Left kidney (tissue), 2 donors: ENCODE data around the gene EPHB1. TPM values are rescaled to one million over a fixed set of nuclear protein-coding genes. Genes with fewer than 3 reads are reported as not detected.
"Not testable (repeated sequence)": the region's sequence is repeated elsewhere in the genome, so short reads cannot be mapped to it uniquely, and the experiment has no call there.

Experiments used
- DNase-seq: peaks from one replicate; pipeline ENCODE4 v3.0.0-alpha.2; 2013
- polyA plus RNA-seq: library from polyadenylated mRNA; unstranded; fragments of 120-200 nt; gene quantifications from one replicate; pipeline ENCODE4 v1.2.1, GENCODE V29; 2013; ENCODE audit not compliant: insufficient read length

The EPHB1 gene
- polyA plus RNA-seq, 1 donor, result 5.9 TPM

DNA sequence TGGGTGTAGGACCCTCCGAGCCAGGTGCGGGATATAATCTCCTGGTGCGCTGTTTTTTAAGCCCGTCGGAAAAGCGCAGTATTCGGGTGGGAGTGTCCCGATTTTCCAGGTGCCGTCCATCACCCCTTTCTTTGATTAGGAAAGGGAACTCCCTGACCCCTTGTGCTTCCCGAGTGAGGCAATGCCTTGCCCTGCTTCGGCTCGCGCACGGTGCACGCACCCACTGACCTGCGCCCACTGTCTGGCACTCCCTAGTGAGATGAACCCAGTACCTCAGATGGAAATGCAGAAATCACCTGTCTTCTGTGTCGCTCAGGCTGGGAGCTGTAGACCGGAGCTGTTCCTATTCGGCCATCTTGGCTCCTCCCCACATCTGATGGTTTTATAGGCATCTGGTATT, 210.6 kb downstream of the EPHB1 start:
- not testable (repeated sequence) for DNase-seq

DNA sequence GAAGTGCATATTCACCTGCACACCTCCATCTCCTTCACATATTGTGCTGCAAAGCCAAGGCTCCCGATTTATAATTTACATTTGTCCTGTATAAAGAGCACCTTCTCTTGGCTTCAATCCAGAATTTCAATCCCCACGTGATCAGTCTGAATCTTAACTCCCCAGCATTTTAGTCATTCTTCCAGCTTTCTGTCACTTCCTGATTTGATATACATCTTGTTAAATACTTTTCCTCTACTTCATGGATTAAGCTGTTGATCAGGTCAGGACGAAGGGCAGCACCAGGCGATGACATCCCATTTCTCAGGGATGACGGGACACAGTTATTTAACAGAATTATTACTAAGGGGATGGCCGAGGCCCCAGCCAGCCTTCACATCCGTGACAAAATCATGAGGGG, 212.5 kb downstream of the EPHB1 start:
- peak; percentile 25 for DNase-seq

DNA sequence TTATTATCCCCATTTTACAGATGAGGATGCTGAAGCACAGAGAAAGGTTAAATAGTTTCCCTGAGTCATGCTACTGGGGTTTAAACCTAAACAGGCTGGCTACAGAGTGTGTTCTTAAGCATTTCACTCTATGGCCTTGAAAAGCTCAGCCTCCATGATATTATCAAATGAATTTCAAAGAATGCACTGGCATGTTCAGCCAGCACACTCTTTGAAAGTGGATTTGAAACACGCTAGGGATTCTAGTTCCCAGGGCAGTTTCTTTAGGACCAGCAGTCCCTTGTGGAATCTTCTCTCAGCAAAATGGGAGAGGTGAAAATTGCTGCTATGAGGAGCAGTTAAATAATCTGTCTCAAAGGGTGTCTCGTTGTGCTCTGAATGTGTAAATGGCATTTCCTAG, 213.3 kb downstream of the EPHB1 start:
- no peak for DNase-seq

DNA sequence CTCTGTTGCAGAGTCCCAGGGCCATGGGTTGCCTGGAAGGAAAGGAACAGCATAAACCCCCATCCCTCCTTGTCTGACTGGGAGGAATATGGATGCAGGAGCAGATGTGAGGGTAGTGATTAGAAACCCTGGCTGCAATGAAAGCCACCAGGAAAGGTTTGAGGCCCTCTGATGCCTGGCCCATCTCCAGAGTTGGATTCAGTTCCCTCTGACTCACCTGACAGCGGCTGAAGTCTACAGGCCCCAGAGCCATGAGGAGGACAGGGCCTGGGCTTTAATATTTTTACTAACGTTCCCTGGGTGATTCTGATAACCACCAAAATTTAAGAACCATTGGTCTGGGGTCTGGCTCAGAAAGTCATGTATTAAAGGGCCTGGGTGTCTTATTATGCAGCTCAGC, 214.0 kb downstream of the EPHB1 start:
- no peak for DNase-seq

DNA sequence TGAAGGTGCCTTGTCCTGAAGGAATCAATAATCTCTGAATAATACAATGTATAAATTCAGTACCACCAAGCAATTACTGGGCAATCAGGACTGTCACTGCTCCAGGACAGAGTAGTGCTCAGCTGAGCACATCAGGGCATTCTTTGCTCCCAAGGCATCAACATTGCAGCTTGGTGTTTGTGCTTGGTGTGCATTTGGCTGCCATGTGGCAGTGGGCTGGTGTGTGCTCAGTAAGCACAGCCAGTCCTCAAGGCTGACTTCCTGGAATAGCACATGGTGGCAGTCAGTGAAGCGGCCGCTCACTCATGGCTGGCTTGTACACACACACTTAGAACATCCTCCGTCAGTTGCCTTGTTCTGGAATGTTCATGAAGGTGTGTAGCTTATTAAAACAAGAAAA, 217.0 kb downstream of the EPHB1 start:
- no peak for DNase-seq

DNA sequence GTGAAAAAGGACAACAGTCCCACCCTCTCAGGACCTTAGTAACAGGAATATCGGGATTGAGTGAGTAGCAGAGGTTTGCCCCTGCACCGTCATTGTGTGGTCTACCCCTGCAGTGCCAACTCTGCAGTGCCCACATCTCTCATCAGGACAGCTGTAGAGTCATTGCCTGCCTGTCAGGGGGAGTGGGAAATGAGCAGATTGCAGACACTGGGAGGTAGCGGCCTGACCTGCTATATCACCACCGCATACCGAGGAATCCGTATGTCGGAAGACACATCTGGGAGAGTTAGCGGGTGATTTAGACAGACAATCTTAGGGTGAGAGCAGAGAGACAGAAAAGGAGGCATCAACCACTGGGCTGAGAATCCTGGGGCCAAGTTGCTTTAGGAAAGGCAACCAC, 218.1 kb downstream of the EPHB1 start:
- DNase-seq, result no peak

DNA sequence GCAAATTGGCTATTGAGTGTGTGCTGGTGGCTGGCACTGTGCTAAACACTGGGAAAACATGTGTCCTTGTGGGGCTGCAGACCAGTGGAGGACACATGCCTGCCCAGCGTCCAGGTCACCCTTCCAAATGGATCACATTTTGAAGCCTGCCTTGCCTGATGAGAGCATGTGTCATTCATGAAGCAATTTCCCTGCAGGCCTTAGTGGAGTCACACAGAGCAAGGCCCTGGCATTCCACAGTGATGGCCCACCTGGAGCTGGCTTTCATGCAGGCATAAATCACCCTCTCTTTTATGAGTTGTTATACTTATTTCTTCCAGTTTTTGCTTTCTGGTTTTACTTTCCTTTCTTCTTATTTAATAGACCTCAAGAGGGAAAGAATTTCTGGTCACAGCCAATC, 219.5 kb downstream of the EPHB1 start:
- no peak for DNase-seq

DNA sequence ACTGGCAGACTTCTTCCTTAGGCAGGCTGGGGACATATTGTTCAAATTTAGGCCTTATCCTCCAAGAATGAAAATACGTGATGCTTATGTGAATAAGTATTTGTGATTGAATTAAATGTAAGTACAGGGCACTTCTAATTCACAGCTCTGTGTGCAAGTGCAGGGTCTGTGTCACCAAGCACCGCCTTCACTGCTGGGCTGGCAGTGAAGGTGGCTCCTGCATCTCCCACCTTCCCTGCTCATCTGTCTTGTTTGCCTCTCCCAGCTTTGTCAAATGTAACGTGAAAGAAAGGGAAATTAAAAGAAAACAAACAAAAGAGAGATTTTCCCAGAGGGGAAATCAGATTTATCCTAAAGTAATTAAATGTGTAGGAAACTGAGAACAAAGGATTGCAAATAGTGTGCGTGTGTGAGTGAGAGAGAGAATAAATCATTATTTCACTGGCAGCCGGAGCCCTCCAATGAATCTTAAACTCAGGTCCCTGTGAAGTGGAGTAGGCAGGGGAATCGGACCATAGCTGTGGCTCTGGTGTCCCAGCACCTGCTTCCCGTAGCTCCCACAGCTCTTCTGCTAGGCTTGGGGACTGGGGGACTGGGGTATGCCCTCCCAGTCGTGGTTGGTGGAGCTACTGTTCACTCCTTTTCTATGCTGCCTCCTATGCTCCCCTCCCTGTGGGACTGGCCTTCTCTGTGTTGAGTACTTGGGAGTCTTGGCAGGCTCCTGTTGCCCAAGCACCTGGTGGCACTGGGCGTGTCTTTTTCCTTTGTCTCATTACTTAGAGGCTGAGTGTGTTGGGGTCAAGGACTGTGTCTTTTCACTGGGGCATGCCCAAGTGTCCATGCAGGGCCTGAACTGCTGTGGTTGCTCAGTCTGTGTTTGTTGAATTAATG, 222.2 kb downstream of the EPHB1 start:
- peak; percentile 32 for DNase-seq

DNA sequence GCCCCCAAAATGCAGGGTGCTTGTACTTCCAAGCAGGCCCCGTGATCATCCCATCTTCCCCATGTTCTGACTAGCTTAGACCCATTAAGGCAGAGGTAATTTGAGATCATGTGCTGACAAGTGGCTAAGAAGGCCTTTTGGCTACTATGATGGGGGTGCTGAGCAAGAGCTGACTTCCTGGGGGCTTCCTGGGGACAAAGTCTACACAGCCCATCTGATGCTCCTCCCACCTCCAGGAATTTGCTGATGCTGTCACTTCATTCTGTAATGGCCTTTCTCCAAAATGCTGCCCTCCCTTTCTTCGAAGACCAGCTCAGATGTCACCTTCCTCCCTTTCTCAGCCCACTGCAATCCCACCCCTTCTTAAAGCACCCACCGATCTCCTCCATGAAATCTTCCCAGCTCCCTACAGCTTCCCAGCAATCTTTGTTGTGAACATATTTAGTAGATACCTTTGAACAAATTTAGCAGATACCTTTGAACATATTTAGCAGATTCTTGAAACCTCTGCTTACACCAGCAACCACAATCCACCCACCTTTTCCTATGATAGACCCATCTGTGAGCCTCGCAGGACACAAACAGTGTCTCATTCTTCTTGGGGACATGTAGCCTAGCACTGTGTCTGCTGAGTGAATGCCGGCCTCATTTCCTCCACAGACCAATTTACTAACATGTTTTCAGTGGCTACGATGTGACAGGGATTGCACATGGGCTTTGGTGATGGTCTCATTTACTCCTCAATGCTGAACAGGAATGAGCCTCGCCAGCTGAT, 223.3 kb downstream of the EPHB1 start:
- DNase-seq, result no peak

DNA sequence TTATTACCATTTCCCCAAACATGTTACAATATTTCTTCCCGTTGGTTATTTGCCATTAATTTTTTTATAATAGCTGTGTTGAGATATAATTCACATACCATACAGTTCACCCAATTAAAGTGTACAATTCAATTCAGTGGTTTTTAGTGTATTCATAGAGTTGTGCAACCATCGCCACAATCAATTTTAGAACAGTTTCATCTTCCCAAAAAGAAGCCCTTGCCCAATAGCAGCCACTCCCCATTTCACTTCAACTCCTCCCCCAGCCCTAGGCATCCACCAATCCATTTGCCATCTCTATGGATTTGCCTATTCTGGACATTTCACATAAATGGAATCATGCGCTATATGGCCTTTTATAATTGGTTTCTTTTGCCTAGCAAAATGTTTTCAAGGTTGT, 225.1 kb downstream of the EPHB1 start:
- no peak for DNase-seq

DNA sequence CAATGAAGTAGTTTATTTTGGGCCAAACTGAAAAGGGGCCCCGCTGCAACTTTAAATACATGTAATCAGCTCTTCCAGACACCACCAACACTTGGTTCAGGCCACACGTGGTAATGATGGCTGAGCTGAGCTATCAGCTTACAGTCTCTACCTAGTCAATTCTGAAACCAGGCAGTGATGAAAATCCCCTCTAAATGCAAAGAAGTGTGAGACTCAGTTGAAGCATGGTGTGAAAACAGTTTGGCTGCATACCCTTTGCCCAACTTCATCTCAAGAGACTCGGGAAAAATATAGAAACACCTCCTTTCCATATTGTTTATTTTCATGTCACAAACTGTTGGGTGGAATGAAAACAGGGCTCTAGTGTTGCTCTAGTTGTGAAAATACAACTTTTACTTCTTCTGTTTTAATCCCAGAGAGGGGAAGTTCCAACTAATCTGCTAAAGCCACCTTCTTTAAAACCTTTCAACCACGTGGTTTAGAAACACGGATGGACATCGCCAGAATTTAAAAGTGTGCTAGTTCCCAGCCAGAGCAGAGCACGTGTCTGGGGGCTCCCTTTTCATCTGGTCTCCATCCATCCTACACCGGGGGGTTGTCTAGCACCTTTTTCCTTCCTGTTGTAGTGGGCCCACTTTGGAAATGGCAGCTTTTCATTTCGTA, 229.1 kb downstream of the EPHB1 start:
- no peak for DNase-seq

DNA sequence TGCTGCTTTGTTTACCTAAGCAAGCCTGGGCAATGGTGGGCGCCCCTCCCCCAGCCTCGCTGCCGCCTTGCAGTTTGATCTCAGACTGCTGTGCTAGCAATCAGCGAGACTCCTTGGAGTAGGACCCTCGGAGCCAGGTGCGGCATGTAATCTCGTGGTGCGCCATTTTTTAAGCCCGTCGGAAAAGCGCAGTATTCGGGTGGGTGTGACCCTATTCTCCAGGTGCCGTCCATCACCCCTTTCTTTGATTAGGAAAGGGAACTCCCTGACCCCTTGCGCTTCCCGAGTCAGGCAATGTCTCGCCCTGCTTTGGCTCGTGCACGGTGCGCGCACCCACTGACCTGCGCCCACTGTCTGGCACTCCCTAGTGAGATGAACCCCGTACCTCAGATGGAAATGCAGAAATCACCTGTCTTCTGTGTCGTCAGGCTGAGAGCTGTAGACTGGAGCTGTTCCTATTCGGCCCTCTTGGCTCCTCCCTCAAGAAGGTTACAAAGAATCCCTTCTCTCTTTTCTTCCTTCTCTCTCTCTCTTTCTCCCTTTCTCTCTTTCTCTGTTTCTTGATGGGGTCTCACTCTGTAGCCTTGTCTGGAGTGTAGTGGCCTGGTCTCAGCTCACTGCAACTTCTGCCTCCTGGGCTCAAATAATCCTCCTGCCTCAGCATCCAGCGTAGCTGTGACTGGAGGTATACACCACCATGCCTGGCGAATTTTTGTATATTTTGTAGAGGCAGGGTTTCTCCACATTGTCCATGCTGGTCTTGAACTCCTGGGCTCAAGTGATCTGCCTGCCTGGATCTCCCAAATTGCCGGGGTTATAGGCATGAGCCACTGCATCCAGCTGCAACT, 235.9 kb downstream of the EPHB1 start:
- DNase-seq, result not testable (repeated sequence)

DNA sequence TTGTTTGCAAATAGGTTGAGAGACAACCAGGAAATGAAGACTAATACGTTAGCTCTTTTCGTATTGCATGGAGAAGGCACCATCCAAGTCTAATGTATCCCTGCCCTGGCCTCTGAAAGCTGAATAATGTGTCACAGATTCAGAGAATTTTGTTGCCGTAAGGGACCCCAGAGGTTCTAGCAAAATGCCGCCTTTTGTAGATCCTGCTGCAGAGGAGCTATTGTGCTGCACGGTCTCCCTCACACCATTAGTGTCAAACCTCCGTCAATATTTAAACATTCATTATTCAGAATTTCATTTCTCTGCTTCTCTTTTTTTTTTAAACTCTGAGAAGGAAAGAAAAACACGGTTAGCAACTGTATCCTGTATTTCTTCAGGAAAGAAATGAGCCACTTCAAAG, 238.7 kb downstream of the EPHB1 start:
- no peak for DNase-seq

DNA sequence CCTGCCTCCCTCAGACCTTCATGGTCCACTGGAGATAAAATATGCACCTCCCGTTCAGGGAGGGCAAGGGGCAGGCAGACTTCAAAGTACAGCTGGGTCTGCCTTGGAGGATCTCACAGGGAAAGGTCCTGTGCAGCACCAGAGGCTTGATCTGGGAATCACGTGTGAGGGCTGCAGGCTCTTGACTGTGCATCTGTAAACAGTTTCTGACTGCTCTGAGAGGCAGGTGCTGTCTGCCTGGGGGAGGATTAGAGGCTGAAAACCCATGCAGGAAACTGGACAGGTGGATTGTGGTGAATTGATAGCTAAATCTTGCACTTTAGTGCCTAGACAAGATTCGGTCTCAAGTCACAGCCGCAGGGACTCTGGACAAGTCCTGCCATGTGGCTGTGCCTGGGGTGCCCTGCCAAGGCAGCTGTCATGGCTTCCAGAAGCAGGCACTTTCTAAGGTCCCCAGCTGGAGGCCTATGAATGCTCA, 239.3 kb downstream of the EPHB1 start:
- peak; percentile 66 for DNase-seq

DNA sequence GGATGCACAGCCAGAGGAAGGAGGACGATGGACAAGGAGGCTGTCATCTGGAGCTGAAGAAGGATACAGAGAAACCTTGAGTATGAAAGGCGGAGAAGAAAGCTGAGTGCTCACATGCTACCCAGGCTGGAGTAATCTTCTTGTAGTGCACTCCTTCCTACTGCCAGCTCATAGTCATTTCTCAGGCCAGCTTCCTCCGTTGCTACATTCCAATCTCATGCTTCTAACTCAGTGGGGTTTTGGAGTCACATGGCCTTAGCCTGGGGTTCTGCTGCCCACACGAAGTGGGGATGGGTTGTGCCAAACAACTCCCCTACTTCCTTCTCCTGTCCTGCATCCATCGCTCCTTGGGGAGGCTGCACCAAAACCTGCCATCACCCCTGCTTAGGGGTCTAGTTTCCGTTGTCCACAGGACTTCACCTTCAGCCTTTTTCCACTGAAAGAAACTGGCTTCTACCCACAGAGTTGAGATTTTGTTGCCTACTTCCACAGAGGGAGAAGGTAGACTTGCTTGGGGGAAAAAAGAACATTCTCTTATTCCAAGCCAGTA, 239.9 kb downstream of the EPHB1 start:
- no peak for DNase-seq

DNA sequence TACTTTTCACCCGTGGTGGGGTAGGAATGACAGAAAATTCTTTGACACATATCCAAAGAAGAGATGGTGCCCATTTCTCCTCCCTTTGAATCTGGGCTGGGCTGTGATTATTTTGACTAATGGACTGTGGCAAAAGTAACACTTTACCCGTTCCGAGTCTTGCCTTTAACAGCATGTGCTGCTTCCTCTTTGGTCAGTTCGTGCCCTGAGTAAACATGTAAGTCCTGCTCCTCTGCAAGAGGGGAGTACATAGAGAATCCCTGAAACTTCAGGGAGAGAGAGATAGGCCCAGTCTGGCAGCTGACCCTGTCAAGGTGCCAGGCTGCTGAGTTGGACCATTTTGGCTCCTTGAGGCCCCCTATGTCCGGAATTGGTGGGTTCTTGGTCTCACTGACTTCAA, 243.1 kb downstream of the EPHB1 start:
- DNase-seq, result peak; percentile 39

DNA sequence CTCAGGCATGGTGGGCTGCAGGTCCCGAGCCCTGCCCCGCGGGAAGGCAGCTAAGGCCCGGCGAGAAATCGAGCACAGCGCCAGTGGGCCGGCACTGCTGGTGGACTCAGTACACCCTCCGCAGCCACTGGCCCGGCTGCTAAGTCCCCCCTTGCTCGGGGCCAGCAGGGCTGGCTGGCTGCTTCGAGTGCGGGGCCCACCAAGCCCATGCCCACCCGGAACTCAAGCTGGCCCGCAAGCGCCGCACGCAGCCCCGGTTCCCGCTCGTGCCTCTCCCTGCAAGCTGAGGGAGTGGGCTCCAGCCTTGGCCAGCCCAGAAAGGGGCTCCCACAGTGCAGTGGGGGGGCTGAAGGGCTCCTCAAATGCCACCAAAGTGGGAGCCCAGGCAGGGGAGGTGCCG, 244.5 kb downstream of the EPHB1 start:
- DNase-seq, result not testable (repeated sequence)

DNA sequence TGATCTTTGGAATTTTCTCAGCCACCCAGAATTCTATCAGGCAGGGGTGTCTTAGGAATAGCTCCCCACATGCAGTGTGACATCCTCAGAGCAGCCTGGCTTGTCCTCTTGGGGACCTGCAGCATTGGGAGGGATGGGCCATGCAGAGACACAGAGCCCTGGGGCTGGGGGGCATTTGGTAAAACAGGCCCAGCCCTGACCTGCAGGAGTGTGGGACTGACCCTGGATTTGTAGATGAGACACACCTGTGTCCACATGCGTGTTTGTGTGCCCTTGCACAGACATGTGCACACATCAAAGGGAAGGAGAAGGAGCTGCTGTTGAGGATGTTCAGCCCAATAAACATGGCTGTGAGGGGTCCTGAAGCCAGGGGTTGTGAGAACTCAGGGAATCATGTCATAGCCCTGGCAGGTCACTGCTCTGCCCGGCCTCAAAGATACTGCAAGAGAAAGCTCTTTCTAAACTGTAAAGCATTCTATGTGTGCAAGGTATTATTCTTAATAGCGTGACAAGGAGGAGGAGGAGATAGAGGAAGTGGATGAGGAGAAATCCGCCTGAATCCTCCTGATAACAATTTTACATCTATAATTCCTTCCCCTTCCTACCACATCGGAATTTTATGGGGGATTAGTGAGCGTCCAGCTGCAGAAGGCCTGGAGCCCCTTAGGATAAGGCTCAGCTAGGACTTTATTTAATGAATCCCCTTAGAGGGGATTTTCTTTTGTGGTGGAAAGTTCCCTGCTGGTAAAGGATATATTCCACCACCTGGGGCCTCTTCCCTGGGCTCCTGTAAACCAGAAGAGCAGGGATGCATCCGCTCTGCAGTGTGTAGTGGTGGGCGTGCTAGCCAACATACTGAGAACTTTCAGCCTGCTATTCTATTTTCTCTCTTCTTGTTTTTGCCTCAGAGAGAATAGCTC, 245.5 kb downstream of the EPHB1 start:
- DNase-seq, result no peak

DNA sequence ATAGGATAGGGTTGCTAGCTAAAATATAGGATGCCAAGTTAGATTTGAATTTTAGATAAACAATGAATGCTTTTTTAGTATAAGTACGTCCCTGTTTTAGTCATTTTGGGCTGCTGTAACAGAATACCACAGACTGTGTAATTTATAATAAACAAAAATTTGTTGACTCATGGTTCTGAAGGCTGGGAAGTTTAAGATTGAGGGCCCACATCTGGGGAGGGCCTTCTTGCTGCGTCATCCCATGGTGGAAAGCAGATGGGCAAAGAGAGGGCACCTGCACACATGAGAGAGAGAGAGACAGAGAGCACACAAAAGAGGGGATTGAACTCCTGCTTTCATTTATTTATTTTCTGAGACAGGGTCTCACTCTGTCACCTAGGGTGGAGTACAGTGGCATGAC, 246.5 kb downstream of the EPHB1 start:
- no peak for DNase-seq

DNA sequence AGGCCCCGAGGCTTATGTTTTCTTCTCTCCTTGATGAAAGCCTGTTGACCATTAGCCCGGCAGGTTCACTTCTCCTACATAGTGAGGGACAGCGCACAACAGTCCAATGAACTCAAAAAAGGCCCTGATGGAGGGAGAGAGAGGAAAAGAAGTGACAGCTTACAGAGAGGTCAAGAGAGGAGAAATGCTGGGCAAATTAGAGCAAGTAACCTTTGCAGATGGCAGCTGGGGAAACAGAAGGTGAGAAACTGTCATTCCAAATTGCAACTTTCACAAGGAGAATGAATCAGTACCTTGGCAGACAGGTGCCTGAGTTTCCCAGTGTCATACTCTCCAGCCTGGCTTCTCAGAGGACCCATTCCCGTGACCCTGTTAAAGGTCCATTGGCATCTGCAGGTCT, 252.0 kb downstream of the EPHB1 start:
- DNase-seq, result no peak
